Motor neuron (in vitro differentiated cells): ENCODE measurements around the gene MTUS2. TPM values are rescaled to one million over a fixed set of nuclear protein-coding genes. Genes with fewer than 3 reads are reported as not detected.

Experiments used
- ATAC-seq, 8 experiments: fragments of 200-7000 bp; cut with Tn5 transposase; replicated peaks in 6 of 8; 2 replicates each; pipeline ENCODE4 v1.8.0; 2021; ENCODE audit warnings: mild to moderate bottlenecking in 8 of 8, moderate library complexity in 8 of 8
- H3K27ac ChIP-seq, 2 donors: fragments of 250-450 bp; sonication (Bioruptor Pico); 2 replicates each; pipeline ENCODE4 v1.9.0; 2021; ENCODE audit warnings: antibody characterized with exemption in 2 of 2, mild to moderate bottlenecking in 2 of 2, moderate library complexity in 1 of 2
- H3K4me1 ChIP-seq, 2 donors: fragments of 250-450 bp; sonication (Bioruptor Pico); replicated peaks in 1 of 2; 2 replicates each; pipeline ENCODE4 v1.6.1; 2021; ENCODE audit warnings: antibody characterized with exemption in 2 of 2, mild to moderate bottlenecking in 2 of 2, moderate library complexity in 1 of 2
- H3K4me3 ChIP-seq, 5 donors: fragments of 250-450 bp; sonication (Bioruptor Pico); 2 replicates each; pipeline ENCODE4 v1.9.0; 2021; ENCODE audit warnings: antibody characterized with exemption in 5 of 5, mild to moderate bottlenecking in 5 of 5, moderate library complexity in 4 of 5
- WGBS, 10 experiments: fragments of 450-650 bp; shearing (Covaris generic); methylation state at CpG; one replicate each; pipeline ENCODE4 v1.0.0; 2022; 5-methylcytosine and 5-hydroxymethylcytosine counted together
- in situ Hi-C, 9 experiments: fragments of 400-800 bp; cut with MboI; loops; one replicate each; pipeline ENCODE4 v1.15.0; 2021; ENCODE audit warnings: low sequenced_read_pairs in 9 of 9, low pct_unique_long_range_greater_than_20kb in 2 of 9; ENCODE audit not compliant: unreplicated experiment in 9 of 9
- total RNA-seq, 8 experiments: library from RNA; unstranded; fragments of 300-600 nt; gene quantifications; 2 replicates each; pipeline versions ENCODE4 v1.2.3 to v1.2.4, GENCODE V29; 2022

The MTUS2 gene
- total RNA-seq, 8 experiments from 2014 or later = 1.1 to 9.6 (median 3.9) TPM

DNA sequence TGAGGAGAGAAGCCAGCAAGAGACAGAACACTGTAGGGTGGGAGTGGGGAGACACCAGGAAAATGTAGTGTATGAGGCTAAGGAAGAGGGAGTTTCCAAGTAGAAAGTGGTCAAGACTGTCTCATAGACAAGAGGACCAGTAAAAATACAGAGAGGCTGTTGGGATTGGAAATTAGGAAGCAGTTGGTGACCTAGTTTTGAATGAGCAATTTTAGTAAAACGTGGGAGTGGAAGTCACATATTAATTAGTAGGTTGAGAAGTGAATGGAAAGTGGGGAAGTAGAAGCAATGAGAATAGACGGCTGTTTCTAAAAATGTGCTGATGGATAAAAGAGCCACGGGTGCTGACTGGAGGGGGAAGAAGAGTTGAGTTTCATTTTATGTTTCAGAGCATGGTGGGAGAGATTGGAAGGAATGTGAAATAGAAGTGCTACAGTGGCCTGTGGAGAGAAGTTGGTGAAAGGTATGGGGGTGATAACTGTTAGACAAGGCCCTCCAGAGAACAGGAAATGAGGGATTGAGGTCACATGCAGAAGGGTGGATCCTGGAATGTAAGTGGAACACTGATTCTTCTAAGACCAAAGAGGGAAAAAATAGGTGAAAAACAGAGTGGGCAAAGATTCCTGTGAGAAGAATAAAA, 247.3 kb downstream of the MTUS2 start:
- H3K27ac ChIP-seq = no peak overlapping the region
- WGBS, 10 experiments = 0 to 100% (median 51%) methylated on average over 1 to 3 of the region's 3 CpGs
- in situ Hi-C loops = no loop called here
- peaks cover 5% of the 10 kb centered on the region in 2 donors for H3K4me1 ChIP-seq
- H3K4me3 ChIP-seq = no peak overlapping the region
- no peak for ATAC-seq

DNA sequence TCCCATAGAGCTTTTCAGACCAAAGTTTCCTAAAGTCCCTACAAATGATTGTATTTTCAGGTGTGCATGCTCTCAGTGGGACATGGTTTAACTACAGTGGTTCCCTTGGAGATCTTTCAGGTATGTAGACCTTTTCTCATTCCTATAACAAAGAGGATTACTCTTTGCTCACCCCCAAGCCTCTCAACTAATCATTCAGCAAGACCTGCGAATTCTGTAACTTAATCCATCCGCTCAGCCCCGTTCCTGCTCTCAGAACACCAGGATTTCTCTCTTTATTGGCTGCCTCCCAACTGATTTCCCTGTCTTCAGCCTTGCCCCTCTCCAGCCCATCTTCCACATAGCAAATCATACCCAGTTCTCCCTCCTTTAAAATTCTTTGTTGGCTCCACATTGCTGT, 253.6 kb downstream of the MTUS2 start:
- in situ Hi-C loops = no loop called here
- no peak for ATAC-seq
- peaks cover 5% of the 10 kb centered on the region in 2 donors for H3K4me1 ChIP-seq
- H3K27ac ChIP-seq = no peak overlapping the region
- WGBS, 10 experiments = 0 to 81% (median 42%) methylated on average over 1 to 3 of the region's 3 CpGs; no CpG with 5 or more reads in 4 of the 10 experiments
- H3K4me3 ChIP-seq = no peak overlapping the region

DNA sequence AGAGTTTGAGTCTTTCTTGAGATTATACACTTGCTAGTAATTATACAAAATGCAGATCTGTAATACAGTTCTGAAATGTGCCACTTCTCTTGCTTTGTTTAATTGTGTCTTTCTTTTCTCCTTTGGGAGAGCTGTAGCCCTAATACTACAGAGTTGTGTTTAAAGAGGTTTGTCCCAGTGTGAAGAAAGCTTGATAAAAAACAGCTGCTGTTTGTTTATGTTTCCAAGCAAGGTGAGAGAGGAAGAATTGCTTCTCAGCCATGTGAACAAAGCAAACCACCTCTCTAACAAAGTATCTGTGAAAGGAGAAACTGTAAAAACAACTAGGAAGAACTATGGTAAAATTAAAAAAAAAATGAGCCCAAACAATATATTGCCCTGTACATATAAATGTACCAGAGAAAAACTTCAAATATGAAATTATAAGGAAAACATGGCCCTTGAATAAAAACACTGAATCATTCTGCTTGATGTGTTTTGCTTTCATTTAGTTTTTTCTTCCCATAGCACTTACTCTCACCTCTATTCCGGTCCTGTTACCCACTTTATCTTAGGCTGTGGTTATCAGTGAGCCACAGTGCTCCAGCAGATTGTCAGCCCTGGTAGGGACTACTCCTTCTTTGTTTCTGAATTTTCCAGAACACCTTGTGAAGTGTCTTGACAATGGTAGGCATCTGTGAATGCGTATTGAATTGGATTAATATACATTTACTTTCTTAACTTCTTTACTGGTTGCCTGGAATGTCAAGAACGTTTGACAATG, 257.1 kb downstream of the MTUS2 start:
- ATAC-seq = no peak
- 12 to 84% (median 60%) methylated on average over 1 to 3 of the region's 3 CpGs for WGBS, 10 experiments
- no peak overlapping the region for H3K4me3 ChIP-seq
- H3K27ac ChIP-seq = no peak overlapping the region
- H3K4me1 ChIP-seq = no peaks in the 10 kb centered on the region
- in situ Hi-C loops = no loop called here

DNA sequence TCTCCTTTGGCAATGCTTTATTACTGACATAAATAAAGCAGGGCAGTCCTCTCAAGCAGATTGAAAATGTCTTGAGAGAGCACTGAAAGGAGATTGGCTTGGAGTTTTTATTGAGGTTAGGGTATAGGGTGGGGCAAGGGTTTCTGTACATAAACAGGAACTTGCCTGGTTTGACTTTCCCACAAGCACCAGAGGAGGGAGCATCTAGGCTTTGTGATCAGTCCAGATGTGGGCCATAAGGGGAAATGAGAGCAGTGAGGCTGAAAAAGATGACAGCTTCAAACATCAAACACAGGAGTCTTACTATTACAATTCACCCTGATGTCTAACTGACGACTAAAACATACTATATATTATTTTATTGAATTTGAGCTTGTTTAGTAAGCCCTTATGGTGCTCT, 260.9 kb downstream of the MTUS2 start:
- H3K4me3 ChIP-seq = no peak overlapping the region
- WGBS, 10 experiments = 0 to 100% (median 10%) methylated on average over 1 of the region's 1 CpG; no CpG with 5 or more reads in 4 of the 10 experiments
- in situ Hi-C loops = no loop called here
- ATAC-seq = peak in 3 of 8 experiments; percentile 59 to 95 (median 86)
- H3K4me1 ChIP-seq = no peaks in the 10 kb centered on the region
- H3K27ac ChIP-seq = no peak overlapping the region

DNA sequence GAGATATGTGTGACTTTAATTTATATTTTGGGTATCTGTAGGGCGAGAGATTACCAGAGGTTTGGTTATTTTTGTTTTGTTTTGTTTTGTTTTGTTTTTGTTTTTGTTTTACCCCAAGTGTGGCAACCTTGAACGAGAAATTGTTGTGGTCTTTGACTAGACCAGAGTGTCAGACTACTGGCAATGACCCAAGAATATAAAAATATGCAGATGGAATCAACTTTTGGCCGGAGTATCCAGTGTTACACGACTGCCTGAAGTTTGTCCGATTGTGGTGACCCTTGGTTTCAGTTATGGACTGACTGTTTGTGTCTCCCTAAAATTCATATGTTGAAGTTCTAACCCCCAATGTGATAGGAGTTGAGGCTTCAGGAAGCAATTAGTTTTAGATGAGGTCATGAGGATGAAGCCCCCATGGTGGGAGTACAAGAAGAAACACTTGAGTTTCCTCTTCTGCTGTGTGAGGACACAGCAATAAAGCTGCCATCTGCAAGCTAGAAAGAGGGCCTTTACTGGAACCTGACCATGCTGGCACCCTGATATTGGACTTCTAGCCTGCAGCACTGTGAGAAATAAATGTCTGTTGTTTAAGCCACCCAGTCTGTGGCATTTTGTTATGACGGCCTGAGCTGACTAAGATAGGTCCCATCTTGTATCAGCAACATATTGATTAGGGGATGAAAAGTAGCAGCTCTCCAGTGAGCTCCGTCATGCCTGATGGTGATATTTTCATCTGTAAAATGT, 261.7 kb downstream of the MTUS2 start:
- WGBS, 10 experiments = 14 to 94% (median 78%) methylated on average over 1 to 6 of the region's 7 CpGs; no CpG with 5 or more reads in 1 of the 10 experiments
- Histone ChIP-seq H3K4me1 (no peaks in the 10 kb centered on the region), H3K4me3 (no peak overlapping the region), H3K27ac (no peak overlapping the region)
- in situ Hi-C loops = no loop called here
- no peak for ATAC-seq

DNA sequence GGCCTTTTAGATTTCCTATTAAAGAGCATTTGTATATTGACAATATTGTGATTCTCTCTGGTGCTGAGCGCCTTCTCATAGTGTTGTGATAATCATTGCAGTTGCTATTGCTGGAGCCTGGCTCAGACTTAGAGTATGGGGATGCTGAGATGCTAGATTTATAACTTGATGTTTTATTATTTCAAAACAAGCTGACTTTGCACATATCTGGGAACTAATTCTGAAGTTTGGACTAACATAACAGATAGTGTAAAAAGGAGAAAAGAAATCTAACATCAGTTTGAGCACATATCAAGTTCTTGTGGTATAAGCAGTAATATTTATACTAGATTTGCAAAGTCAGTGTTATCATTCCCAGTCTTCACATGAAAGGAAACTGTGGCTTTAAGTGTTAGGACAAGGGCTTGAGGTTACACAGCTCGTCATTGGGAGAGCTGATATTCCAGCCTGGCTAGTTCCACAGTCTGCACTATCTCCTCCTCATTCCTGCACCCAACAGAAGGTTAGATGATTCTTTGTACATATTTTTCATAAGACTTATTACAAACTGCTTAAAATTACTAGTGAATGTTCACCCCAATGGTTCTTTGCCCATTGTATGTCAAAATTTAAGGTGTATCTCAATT, 279.8 kb downstream of the MTUS2 start:
- ATAC-seq = no peak
- in situ Hi-C loops = no loop called here
- 26 to 100% (median 78%) methylated on average over 1 to 2 of the region's 2 CpGs; no CpG with 5 or more reads in 2 of the 10 experiments for WGBS, 10 experiments
- Histone ChIP-seq H3K27ac (no peak overlapping the region), H3K4me1 (peaks cover 2 to 5% of the 10 kb centered on the region in 2 donors), H3K4me3 (no peak overlapping the region)

DNA sequence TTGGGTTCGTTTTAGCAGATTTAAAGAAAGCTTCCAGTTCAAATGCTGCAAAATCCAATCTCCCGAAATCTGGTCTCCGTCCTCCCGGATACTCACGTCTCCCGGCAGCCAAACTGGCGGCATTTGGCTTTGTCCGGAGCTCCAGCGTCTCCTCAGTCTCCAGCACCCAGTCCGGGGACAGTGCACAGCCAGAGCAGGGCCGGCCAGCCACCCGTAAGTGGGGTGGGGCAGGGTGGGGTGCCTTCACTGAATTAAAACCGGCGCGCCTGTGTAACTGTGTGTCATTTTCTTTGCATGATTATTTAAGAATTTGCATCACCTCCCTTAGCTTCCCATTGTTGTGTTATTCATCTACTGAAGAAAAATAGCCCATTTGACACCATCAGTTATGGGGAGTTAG, 280.6 kb downstream of the MTUS2 start:
- 0 to 97% (median 60%) methylated on average over 1 to 9 of the region's 15 CpGs; no CpG with 5 or more reads in 4 of the 10 experiments for WGBS, 10 experiments
- H3K4me1 ChIP-seq = peaks cover 2 to 5% of the 10 kb centered on the region in 2 donors
- in situ Hi-C loops = no loop called here
- H3K27ac ChIP-seq = no peak overlapping the region
- H3K4me3 ChIP-seq = no peak overlapping the region
- peak in 3 of 8 experiments; percentile 90 to 96 (median 95) for ATAC-seq

DNA sequence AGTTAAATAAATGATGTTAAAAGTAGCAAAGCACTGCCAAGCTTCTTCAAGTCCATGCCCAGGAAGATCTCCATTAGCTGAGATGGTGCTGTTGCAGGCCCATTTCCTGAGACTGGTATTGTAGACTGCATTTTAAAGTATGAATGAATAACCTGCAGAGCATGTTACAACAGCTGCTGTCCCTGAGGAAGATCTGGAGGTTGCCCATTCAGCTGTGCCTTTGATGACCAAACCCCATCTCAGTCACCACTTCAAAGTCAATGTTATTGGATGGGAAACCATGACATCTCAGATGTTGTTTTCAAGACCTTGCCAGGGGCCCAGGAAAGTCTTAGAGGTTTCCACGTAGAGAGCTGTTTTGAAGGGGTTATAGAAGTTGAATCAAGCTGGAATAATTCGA, 281.3 kb downstream of the MTUS2 start:
- no peak for ATAC-seq
- Histone ChIP-seq H3K4me1 (peaks cover 2 to 5% of the 10 kb centered on the region in 2 donors), H3K27ac (no peak overlapping the region), H3K4me3 (no peak overlapping the region)
- in situ Hi-C loops = no loop called here
- 43 to 89% (median 68%) methylated on average over 1 to 2 of the region's 2 CpGs; no CpG with 5 or more reads in 4 of the 10 experiments for WGBS, 10 experiments

DNA sequence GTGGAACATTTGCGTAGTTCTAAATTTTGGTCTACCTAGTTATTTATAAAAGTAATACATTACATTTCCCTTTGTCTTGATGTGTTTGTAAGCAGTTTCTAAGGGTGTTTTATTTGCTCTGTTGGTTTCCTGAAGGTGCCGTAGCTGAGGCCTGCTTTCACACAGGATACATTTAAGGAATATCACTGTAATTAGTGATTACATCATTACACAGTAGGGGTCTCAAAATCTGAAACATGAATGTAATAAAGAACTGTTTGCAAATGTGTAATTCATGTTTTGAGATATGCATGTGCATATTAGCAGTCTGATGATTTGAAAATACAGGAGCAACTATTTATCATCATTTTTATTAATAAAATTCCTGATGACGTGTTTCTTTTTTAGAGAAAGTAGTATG, 281.8 kb downstream of the MTUS2 start:
- 31 to 100% (median 77%) methylated on average over 1 to 3 of the region's 3 CpGs for WGBS, 10 experiments
- H3K4me3 ChIP-seq = no peak overlapping the region
- in situ Hi-C loops = no loop called here
- no peak for ATAC-seq
- peaks cover 2 to 5% of the 10 kb centered on the region in 2 donors for H3K4me1 ChIP-seq
- no peak overlapping the region for H3K27ac ChIP-seq

DNA sequence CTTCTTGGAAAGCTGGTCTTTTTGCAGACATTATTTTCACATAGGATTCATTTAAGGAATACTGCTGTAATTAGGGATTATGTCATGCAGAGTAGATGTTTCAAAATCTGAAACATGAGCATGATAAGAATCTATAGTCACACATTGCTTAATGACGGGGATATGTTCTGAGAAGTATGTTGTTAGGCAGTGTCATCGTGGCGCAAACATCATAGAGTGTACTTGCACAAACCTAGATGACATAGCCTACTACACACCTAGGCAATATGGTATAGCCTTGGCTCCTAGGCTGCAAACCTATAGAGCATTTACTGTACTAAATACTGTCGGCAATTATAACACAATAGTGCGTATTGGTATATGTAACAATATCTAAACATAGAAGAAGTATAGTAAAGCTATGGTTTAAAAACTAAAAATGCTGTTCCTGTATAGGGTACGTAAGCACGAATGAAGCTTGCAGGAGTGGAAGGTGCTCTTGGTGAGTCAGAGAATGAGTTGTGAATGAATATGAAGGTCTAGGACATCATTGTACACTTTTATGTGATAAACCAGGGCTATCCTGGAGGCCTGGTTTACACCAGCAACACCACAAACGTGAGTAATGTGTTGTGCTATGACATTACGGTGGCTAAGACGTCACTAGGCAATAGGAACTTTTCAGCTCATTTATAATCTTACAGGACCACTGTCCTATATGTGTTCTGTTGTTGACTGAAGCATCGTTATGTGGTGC, 283.1 kb downstream of the MTUS2 start:
- ATAC-seq = no peak
- in situ Hi-C loops = no loop called here
- 29 to 100% (median 69%) methylated on average over 1 to 11 of the region's 11 CpGs for WGBS, 10 experiments

DNA sequence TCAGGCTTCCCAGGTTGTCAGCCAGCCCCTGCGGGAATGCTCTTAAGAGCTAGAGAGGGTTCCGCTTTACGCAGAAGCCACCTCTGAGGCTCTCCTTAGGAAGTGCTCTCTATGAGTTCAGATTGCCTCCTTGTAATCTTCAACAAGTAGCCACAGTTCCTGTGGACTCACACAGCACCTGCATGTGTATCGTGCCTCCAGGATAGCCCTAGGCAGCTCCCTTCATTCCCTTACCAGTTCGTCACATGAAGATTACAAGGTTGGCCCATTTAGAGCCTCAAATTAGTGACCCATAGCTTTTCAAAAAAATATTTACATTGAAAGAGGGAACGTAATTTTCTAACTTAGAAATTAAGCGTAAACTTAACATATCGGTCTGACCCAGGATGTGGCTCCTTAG, 284.3 kb downstream of the MTUS2 start:
- H3K27ac ChIP-seq = no peak overlapping the region
- WGBS, 10 experiments = 30 to 83% (median 69%) methylated on average over 2 to 5 of the region's 8 CpGs; no CpG with 5 or more reads in 2 of the 10 experiments
- peaks cover 13 to 23% of the 10 kb centered on the region in 2 donors for H3K4me1 ChIP-seq
- H3K4me3 ChIP-seq = no peak overlapping the region
- no peak for ATAC-seq
- in situ Hi-C loops = no loop called here

More for the DNA sequence above, 283.1 kb downstream of the MTUS2 start:
- Histone ChIP-seq H3K4me3 (no peak overlapping the region), H3K4me1 (peaks cover 8 to 11% of the 10 kb centered on the region in 2 donors), H3K27ac (no peak overlapping the region)

DNA sequence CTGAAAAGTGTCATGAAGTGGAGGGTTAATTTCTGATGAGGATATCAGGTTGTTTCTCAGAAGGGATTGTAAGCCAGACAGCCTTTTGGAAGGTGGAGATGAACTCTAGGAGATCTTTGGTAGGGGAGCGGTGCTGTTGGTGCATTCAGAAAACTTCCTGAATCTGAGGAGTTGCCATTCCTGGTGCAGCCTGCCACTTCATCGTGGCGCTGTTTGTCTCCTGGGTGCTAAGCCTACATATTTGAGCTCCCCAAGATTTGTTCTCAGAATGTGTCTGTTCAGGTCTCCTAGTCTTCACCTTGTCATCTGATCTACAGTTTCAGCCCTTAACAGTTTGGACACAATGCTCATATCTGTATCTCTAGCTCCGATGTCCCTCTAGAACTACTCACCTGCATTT, 285.6 kb downstream of the MTUS2 start:
- 43 to 90% (median 79%) methylated on average over 1 to 4 of the region's 4 CpGs; no CpG with 5 or more reads in 5 of the 10 experiments for WGBS, 10 experiments
- ATAC-seq = no peak
- H3K27ac ChIP-seq = no peak overlapping the region
- H3K4me1 ChIP-seq = peaks cover 9 to 26% of the 10 kb centered on the region in 2 donors
- in situ Hi-C loops = no loop called here
- no peak overlapping the region for H3K4me3 ChIP-seq
